Uterus (tissue), 4 donors: ENCODE measurements around the gene PCBP2. TPM values are rescaled to one million over a fixed set of nuclear protein-coding genes. Genes with fewer than 3 reads are reported as not detected.

Experiments
- DNase-seq, 2 donors: peaks; one replicate each; pipeline ENCODE4 v3.0.0-alpha.2; 2019 to 2020
- H3K27ac ChIP-seq, 2 donors: fragments of 200-600 bp; sonication (generic); 1 replicate in 1 of 2; 2 replicates in 1 of 2; pipeline ENCODE4 v1.5.1; 2016 to 2018
- H3K27me3 ChIP-seq, 2 donors: fragments of 200-600 bp; sonication (generic); one replicate each; pipeline ENCODE4 v1.5.1; 2018 to 2019; ENCODE audit warnings: control low read depth in 1 of 2
- H3K36me3 ChIP-seq, 2 donors: fragments of 200-600 bp; sonication (generic); one replicate each; pipeline ENCODE4 v1.5.1; 2019; ENCODE audit warnings: control low read depth in 1 of 2
- H3K4me1 ChIP-seq, 2 donors: fragments of 200-600 bp; sonication (generic); one replicate each; pipeline ENCODE4 v1.5.1; 2018 to 2019; ENCODE audit warnings: control low read depth in 1 of 2
- H3K4me3 ChIP-seq, 2 donors: fragments of 200-600 bp; sonication (generic); 1 replicate in 1 of 2; 2 replicates in 1 of 2; pipeline ENCODE4 v1.5.1; 2018 to 2019; ENCODE audit warnings: mild to moderate bottlenecking in 1 of 2
- H3K9me3 ChIP-seq, 2 donors: fragments of 200-600 bp; sonication (generic); one replicate each; pipeline ENCODE4 v1.5.1; 2019; ENCODE audit warnings: control low read depth in 1 of 2
- CTCF ChIP-seq, 4 experiments: fragments of 200-600 bp in 2 of 4; fragments of 450-650 bp in 2 of 4; sonication (generic) in 2 of 4; IDR thresholded peaks; one replicate each; pipeline ENCODE4 v1.5.1; 2016 to 2019; ENCODE audit warnings: antibody characterized with exemption in 4 of 4, mild to moderate bottlenecking in 2 of 4, moderate library complexity in 1 of 4
- POLR2A ChIP-seq, 2 donors: fragments of 450-650 bp; IDR thresholded peaks; one replicate each; pipeline ENCODE4 v1.6.1; 2016; ENCODE audit warnings: antibody characterized with exemption in 2 of 2, mild to moderate bottlenecking in 1 of 2, moderate library complexity in 1 of 2
- intact Hi-C: fragments of 100-400 bp; cut with DNase I; formaldehyde crosslinking; loops from one replicate; pipeline ENCODE4 v1.15.1; 2023; ENCODE audit warnings: low total_unique reads
- total RNA-seq, 4 donors: library from RNA; depleted of rRNA in 3 of 4; stranded (reverse); fragments of >200 nt in 3 of 4; gene quantifications; one replicate each; pipeline versions ENCODE4 v1.1.0 to v1.2.4, GENCODE V29; 2014 to 2023
- donor health status: DM: yes; HTN: yes; CAD: no.

Gene PCBP2
- total RNA-seq, 4 donors from 2014 or later, result 364 to 929 (median 383) TPM

DNA sequence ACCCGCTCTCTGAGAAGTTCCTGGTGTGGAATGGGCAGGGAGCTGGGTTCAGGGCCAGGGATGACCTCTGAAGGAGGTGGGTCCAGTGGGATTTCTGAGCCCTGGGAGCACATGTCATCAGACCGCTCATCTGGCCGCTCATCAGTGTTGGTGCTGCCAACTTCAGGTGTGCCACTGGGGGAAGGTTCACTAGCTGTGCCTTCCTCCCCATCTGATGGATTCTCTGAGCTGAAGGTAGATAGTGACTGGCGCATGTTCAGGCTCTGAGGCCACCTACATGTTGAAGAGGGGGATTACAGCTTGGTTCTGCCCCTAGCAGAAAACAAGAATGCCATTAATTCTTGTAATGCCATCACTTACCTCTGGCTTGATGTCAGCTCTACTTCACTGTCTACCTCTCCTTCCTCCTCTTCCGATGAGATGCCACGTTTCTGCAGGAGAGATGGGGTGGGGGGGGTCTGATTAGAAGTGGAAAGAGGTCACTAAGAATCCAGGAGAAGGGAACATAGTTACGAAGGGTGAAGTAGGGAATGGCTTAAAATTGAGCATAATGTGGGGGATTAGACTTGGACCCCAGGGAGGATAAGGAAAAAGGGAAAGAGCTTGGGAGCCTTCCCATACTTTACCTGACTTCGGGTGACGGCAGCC, 30.2 kb downstream of the PCBP2 start:
- no peak for DNase-seq
- Histone ChIP-seq H3K4me3 (no peak overlapping the region), H3K27ac (peak overlapping the region in 1 of 2 donors; percentile 20), H3K9me3 (no peaks in the 10 kb centered on the region), H3K36me3 (no peaks in the 10 kb centered on the region), H3K4me1 (peaks cover 0 to 4% of the 10 kb centered on the region in 2 donors), H3K27me3 (no peaks in the 10 kb centered on the region)
- TF ChIP-seq CTCF (IDR thresholded peaks at IDR 0.05) (no peak), POLR2A (IDR thresholded peaks at IDR 0.05) (no peak)
- intact Hi-C loops, result no loop called here

DNA sequence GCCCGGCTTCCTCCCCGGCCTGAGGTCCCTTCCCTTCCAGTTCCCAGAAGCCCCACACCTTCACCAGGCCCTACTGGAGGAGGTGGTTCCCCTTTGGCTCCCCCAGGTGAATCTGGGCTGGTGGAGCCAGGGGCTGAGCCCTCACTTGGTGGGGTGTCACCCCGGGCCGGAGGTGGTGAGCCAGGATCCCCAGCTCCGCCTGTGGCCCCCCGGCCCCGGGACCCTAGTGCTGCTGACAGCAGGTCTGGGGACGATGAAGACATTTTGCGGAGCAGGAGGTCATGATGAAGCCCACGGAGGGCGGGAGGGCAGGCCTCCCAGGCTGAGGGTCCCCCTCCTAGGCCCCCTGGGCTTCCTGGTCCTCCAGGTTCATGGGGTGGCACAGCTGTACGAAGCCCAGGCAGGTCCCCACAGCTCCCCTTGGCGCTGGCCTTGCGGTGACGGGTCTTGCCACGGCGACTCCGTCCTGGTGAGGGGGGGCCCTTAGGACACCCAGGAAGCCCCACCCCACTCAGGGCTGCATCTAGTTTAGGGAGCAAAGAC, 30.8 kb downstream of the PCBP2 start:
- TF ChIP-seq POLR2A (IDR thresholded peaks at IDR 0.05) (no peak), CTCF (IDR thresholded peaks at IDR 0.05) (no peak)
- no peak overlapping the region for H3K4me3 ChIP-seq
- no peaks in the 10 kb centered on the region for H3K27me3 ChIP-seq
- peak in 1 of 2 donors; percentile 24 for DNase-seq
- peak overlapping the region in 1 of 2 donors; percentile 20 for H3K27ac ChIP-seq
- intact Hi-C loops, result no loop called here
- no peaks in the 10 kb centered on the region for H3K9me3 ChIP-seq
- H3K36me3 ChIP-seq, result no peaks in the 10 kb centered on the region
- H3K4me1 ChIP-seq, result peaks cover 0 to 4% of the 10 kb centered on the region in 2 donors

GRCh38 chr12:53483225-53483978, 31.5 kb downstream of the PCBP2 start:
- H3K36me3 ChIP-seq, result no peaks in the 10 kb centered on the region
- intact Hi-C loops, result no loop called here
- no peak overlapping the region for H3K27ac ChIP-seq
- H3K9me3 ChIP-seq, result no peaks in the 10 kb centered on the region
- peak in 1 of 2 donors; percentile 19 for DNase-seq
- H3K4me1 ChIP-seq, result peaks cover 0 to 4% of the 10 kb centered on the region in 2 donors
- H3K27me3 ChIP-seq, result no peaks in the 10 kb centered on the region
- H3K4me3 ChIP-seq, result no peak overlapping the region
- TF ChIP-seq CTCF (IDR thresholded peaks at IDR 0.05), result no peak
- no peak for TF ChIP-seq POLR2A (IDR thresholded peaks at IDR 0.05)

- no peaks in the 10 kb centered on the region for H3K27me3 ChIP-seq
- H3K9me3 ChIP-seq, result no peaks in the 10 kb centered on the region
- TF ChIP-seq CTCF (IDR thresholded peaks at IDR 0.05) (no peak), POLR2A (IDR thresholded peaks at IDR 0.05) (no peak)
- intact Hi-C loops, result no loop called here
- H3K4me3 ChIP-seq, result no peak overlapping the region
- no peaks in the 10 kb centered on the region for H3K36me3 ChIP-seq
- no peak for DNase-seq
- H3K27ac ChIP-seq, result no peak overlapping the region
- H3K4me1 ChIP-seq, result peaks cover 0 to 4% of the 10 kb centered on the region in 2 donors
Observed at GRCh38 chr12:53483979-53484377, 32.1 kb downstream of the PCBP2 start.
